HEK293 (cell line): ENCODE data around the gene XBP1.

Experiments
- CTCF ChIA-PET: fragments of 350-600 bp; formaldehyde crosslinking; extraction: SDS; loops from one replicate; lab custom pipeline; 2021; ENCODE audit warnings: antibody characterized with exemption; lab: Yijun Ruan, JAX
- POLR2A ChIA-PET: fragments of 300-600 bp; formaldehyde crosslinking; extraction: SDS; loops from one replicate; lab custom pipeline; 2020; ENCODE audit warnings: antibody characterized with exemption, inconsistent platforms; lab: Yijun Ruan, JAX
- H3K27ac ChIP-seq: fragments of 200-500 bp; sonication (Bioruptor generic); 2 replicates; pipeline ENCODE4 v1.5.1; 2014; ENCODE audit warnings: low read depth, low read length, control low read depth, inconsistent platforms; ENCODE audit errors: extremely low read depth
- H3K36me3 ChIP-seq, 2 experiments: fragments of 200-500 bp in 1 of 2; sonication (Bioruptor generic) in 1 of 2; 1 replicate in 1 of 2; 2 replicates in 1 of 2; pipeline ENCODE4 v1.5.1; 2014 to 2017; ENCODE audit warnings: inconsistent platforms in 2 of 2, low read length in 2 of 2; ENCODE audit not compliant: control insufficient read depth in 2 of 2, insufficient read depth in 1 of 2
- H3K4me1 ChIP-seq: fragments of 200-500 bp; sonication (Bioruptor generic); 2 replicates; pipeline ENCODE4 v1.5.1; 2014; ENCODE audit warnings: mild to moderate bottlenecking, low read length, inconsistent platforms; ENCODE audit not compliant: control insufficient read depth, insufficient read depth
- H3K4me3 ChIP-seq: 2 replicates; pipeline ENCODE4 v1.5.1; 2011; ENCODE audit warnings: low read depth, mild to moderate bottlenecking, control low read depth, low read length, moderate library complexity
- H3K9me3 ChIP-seq: fragments of 200-500 bp; sonication (Bioruptor generic); 2 replicates; pipeline ENCODE4 v1.5.1; 2014; ENCODE audit warnings: low read depth, low read length, inconsistent platforms; ENCODE audit not compliant: control insufficient read depth, insufficient read depth
- EGR2 ChIP-seq: fragments of 450-650 bp; formaldehyde crosslinking; IDR thresholded peaks from 2 replicates; pipeline ENCODE4 v1.5.1; 2016; ENCODE audit warnings: low read depth, missing biosample characterization, missing genetic modification characterization
- KLF7 ChIP-seq: fragments of 450-650 bp; formaldehyde crosslinking; IDR thresholded peaks from 2 replicates; pipeline ENCODE4 v1.5.1; 2016; ENCODE audit warnings: missing biosample characterization, missing genetic modification characterization, borderline replicate concordance
- PRDM1 ChIP-seq: fragments of 450-650 bp; formaldehyde crosslinking; IDR thresholded peaks from 2 replicates; pipeline ENCODE4; 2016; ENCODE audit warnings: missing biosample characterization, missing genetic modification characterization
- SALL2 ChIP-seq: fragments of 450-650 bp; formaldehyde crosslinking; IDR thresholded peaks from 2 replicates; pipeline ENCODE4 v1.5.0; 2017; ENCODE audit warnings: missing biosample characterization, mild to moderate bottlenecking, missing genetic modification characterization, borderline replicate concordance
- SP2 ChIP-seq: fragments of 450-650 bp; formaldehyde crosslinking; IDR thresholded peaks from 2 replicates; pipeline ENCODE4 v1.5.1; 2016; ENCODE audit warnings: missing biosample characterization, missing genetic modification characterization
- ZBTB1 ChIP-seq: fragments of 450-650 bp; formaldehyde crosslinking; IDR thresholded peaks from 2 replicates; pipeline ENCODE4 v1.5.1; 2016; ENCODE audit warnings: missing biosample characterization, missing genetic modification characterization
- ZBTB20 ChIP-seq: fragments of 450-650 bp; formaldehyde crosslinking; IDR thresholded peaks from 2 replicates; pipeline ENCODE4 v1.5.1; 2016; ENCODE audit warnings: missing biosample characterization, missing genetic modification characterization
- ZBTB48 ChIP-seq: fragments of 450-650 bp; formaldehyde crosslinking; IDR thresholded peaks from 2 replicates; pipeline ENCODE4 v1.5.1; 2016; ENCODE audit warnings: missing biosample characterization, missing genetic modification characterization
- ZBTB7A ChIP-seq: fragments of 450-650 bp; formaldehyde crosslinking; IDR thresholded peaks from 2 replicates; pipeline ENCODE4 v1.5.1; 2016; ENCODE audit warnings: low read depth, missing biosample characterization, missing genetic modification characterization
- ZEB2 ChIP-seq: fragments of 450-650 bp; formaldehyde crosslinking; IDR thresholded peaks from 2 replicates; pipeline ENCODE4 v1.5.1; 2016; ENCODE audit warnings: missing biosample characterization, missing genetic modification characterization
- ZFP37 ChIP-seq: fragments of 450-650 bp; formaldehyde crosslinking; IDR thresholded peaks from 2 replicates; pipeline ENCODE4 v1.5.1; 2016; ENCODE audit warnings: missing biosample characterization, missing genetic modification characterization
- ZNF114 ChIP-seq: fragments of 450-650 bp; formaldehyde crosslinking; IDR thresholded peaks from 2 replicates; pipeline ENCODE4 v1.5.0; 2017; ENCODE audit warnings: missing biosample characterization, missing genetic modification characterization
- ZNF146 ChIP-seq: fragments of 450-650 bp; formaldehyde crosslinking; IDR thresholded peaks from 2 replicates; pipeline ENCODE4 v1.5.1; 2016; ENCODE audit warnings: missing biosample characterization, missing genetic modification characterization
- ZNF157 ChIP-seq: fragments of 450-650 bp; formaldehyde crosslinking; IDR thresholded peaks from 2 replicates; pipeline ENCODE4 v1.5.1; 2016; ENCODE audit warnings: missing biosample characterization, missing genetic modification characterization
- ZNF184 ChIP-seq: fragments of 450-650 bp; IDR thresholded peaks from 2 replicates; pipeline ENCODE4 v1.5.1; 2018; ENCODE audit warnings: missing biosample characterization, mild to moderate bottlenecking, missing genetic modification characterization
- ZNF23 ChIP-seq: fragments of 450-650 bp; formaldehyde crosslinking; IDR thresholded peaks from 2 replicates; pipeline ENCODE4 v1.5.1; 2016; ENCODE audit warnings: missing biosample characterization, missing genetic modification characterization, borderline replicate concordance
- ZNF239 ChIP-seq: fragments of 450-650 bp; formaldehyde crosslinking; IDR thresholded peaks from 2 replicates; pipeline ENCODE4 v1.5.1; 2016; ENCODE audit warnings: missing biosample characterization, missing genetic modification characterization
- ZNF266 ChIP-seq: fragments of 450-650 bp; formaldehyde crosslinking; IDR thresholded peaks from 2 replicates; pipeline ENCODE4 v1.5.1; 2016; ENCODE audit warnings: missing biosample characterization, missing genetic modification characterization, low read depth
- ZNF335 ChIP-seq: fragments of 450-650 bp; formaldehyde crosslinking; conservative IDR thresholded peaks from 2 replicates; pipeline ENCODE4 v1.5.1; 2016; ENCODE audit warnings: missing biosample characterization, missing genetic modification characterization
- ZNF366 ChIP-seq: fragments of 450-650 bp; formaldehyde crosslinking; conservative IDR thresholded peaks from 2 replicates; pipeline ENCODE4 v1.5.1; 2016; ENCODE audit warnings: missing biosample characterization, missing genetic modification characterization
- ZNF513 ChIP-seq: fragments of 450-650 bp; IDR thresholded peaks from 2 replicates; pipeline ENCODE4 v1.5.1; 2018; ENCODE audit warnings: missing biosample characterization, missing genetic modification characterization
- ZNF549 ChIP-seq: fragments of 450-650 bp; IDR thresholded peaks from 2 replicates; pipeline ENCODE4 v1.5.1; 2018; ENCODE audit warnings: missing biosample characterization, missing genetic modification characterization, mild to moderate bottlenecking, inconsistent platforms, moderate library complexity
- ZNF571 ChIP-seq: fragments of 450-650 bp; formaldehyde crosslinking; IDR thresholded peaks from 2 replicates; pipeline ENCODE4 v1.5.0; 2017; ENCODE audit warnings: missing biosample characterization, missing genetic modification characterization
- ZNF580 ChIP-seq: fragments of 450-650 bp; formaldehyde crosslinking; IDR thresholded peaks from 2 replicates; pipeline ENCODE4 v1.5.1; 2016; ENCODE audit warnings: missing biosample characterization, missing genetic modification characterization
- ZNF585B ChIP-seq: fragments of 450-650 bp; formaldehyde crosslinking; IDR thresholded peaks from 2 replicates; pipeline ENCODE4 v1.5.1; 2016; ENCODE audit warnings: missing biosample characterization, missing genetic modification characterization
- ZNF596 ChIP-seq: fragments of 450-650 bp; IDR thresholded peaks from 2 replicates; pipeline ENCODE4 v1.5.0; 2018; ENCODE audit warnings: missing biosample characterization, mild to moderate bottlenecking, missing genetic modification characterization, moderate library complexity
- ZNF621 ChIP-seq: fragments of 450-650 bp; formaldehyde crosslinking; IDR thresholded peaks from 2 replicates; pipeline ENCODE4 v1.5.1; 2017; ENCODE audit warnings: missing biosample characterization, missing genetic modification characterization
- ZNF623 ChIP-seq: fragments of 450-650 bp; formaldehyde crosslinking; IDR thresholded peaks from 2 replicates; pipeline ENCODE4 v1.5.1; 2016; ENCODE audit warnings: missing biosample characterization, missing genetic modification characterization
- ZNF629 ChIP-seq: fragments of 450-650 bp; formaldehyde crosslinking; IDR thresholded peaks from 2 replicates; pipeline ENCODE4 v1.5.1; 2017; ENCODE audit warnings: missing biosample characterization, missing genetic modification characterization
- ZNF664 ChIP-seq: fragments of 450-650 bp; formaldehyde crosslinking; IDR thresholded peaks from 2 replicates; pipeline ENCODE4 v1.5.1; 2016; ENCODE audit warnings: missing biosample characterization, missing genetic modification characterization
- ZNF747 ChIP-seq: fragments of 450-650 bp; formaldehyde crosslinking; IDR thresholded peaks from 2 replicates; pipeline ENCODE4 v1.5.1; 2016; ENCODE audit warnings: missing biosample characterization, missing genetic modification characterization
- ZNF792 ChIP-seq: fragments of 450-650 bp; formaldehyde crosslinking; IDR thresholded peaks from 2 replicates; pipeline ENCODE4 v1.5.1; 2016; ENCODE audit warnings: missing biosample characterization, missing genetic modification characterization
- ZNF837 ChIP-seq: fragments of 450-650 bp; formaldehyde crosslinking; IDR thresholded peaks from 2 replicates; pipeline ENCODE4 v1.5.1; 2016; ENCODE audit warnings: missing biosample characterization, missing genetic modification characterization
- ZSCAN23 ChIP-seq: fragments of 450-650 bp; formaldehyde crosslinking; IDR thresholded peaks from 2 replicates; pipeline ENCODE4 v1.5.1; 2016; ENCODE audit warnings: missing biosample characterization, missing genetic modification characterization
- ZSCAN4 ChIP-seq: fragments of 450-650 bp; formaldehyde crosslinking; IDR thresholded peaks from 2 replicates; pipeline ENCODE4 v1.5.1; 2017; ENCODE audit warnings: missing biosample characterization, missing genetic modification characterization
- TF ChIP-seq, protein P1 (sequence below): IDR thresholded peaks from 2 replicates; pipeline ENCODE4 v1.6.1; 2011; ENCODE audit warnings: mild to moderate bottlenecking, low read depth, low read length, borderline replicate concordance
- TF ChIP-seq, protein P2 (sequence below): fragments of 450-650 bp; formaldehyde crosslinking; IDR thresholded peaks from 2 replicates; pipeline ENCODE4 v1.5.1; 2016; ENCODE audit warnings: missing biosample characterization, missing genetic modification characterization

Gene XBP1

DNA sequence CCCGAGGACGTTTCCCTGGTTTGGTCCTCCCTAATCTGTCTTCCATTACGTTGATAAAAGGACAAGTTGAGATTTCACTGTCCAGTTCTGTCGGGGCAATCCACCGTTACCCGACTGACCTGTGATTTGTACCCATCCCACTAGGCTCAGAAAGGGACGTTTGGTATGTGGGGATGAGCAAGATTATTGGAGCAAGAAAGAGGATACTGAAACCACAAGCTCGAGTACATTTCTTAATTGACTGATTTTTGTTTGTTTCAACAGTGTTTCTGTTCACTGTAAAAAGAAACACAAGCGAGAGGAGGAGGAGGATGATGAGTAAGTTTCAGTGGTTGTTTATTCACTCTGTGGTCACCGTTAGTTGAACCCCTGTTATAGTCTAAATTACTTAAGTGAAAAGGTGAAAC is 26.9 kb downstream of the XBP1 start:
- H3K36me3 ChIP-seq = peaks cover 38 to 42% of the 10 kb centered on the region in 2 experiments
- no peaks in the 10 kb centered on the region for H3K9me3 ChIP-seq
- H3K4me3 ChIP-seq = peak overlapping the region; percentile 65
- no peaks in the 10 kb centered on the region for H3K4me1 ChIP-seq
- ChIA-PET CTCF (interaction anchor here (1.0 to 2.5 kb wide), 4 partner anchors 12 to 17 kb away, joined by 3 to 8 read pairs (median 4); no protein-coding TSS in a partner anchor), POLR2A (interaction anchor here (0.6 to 2.6 kb wide), 7 partner anchors 10 to 172 kb away, joined by 3 to 25 read pairs (median 10); partner anchors contain the start of genes CHEK2, HSCB and XBP1)
- H3K27ac ChIP-seq = peak overlapping the region; percentile 97
- no peak for TF ChIP-seq KLF7 (tag by site-specific recombination)
- TF ChIP-seq ZNF184 (tag by site-specific recombination) = no peak
- no peak for TF ChIP-seq EGR2 (tag by site-specific recombination)
- peak; percentile 59; the same call in 1 of the 2 replicates for TF ChIP-seq PRDM1 (tag by site-specific recombination)
- TF ChIP-seq ZNF23 (tag by site-specific recombination) = no peak
- TF ChIP-seq ZBTB1 (tag by site-specific recombination) = no peak
- TF ChIP-seq ZNF623 (tag by site-specific recombination) = no peak
- no peak for TF ChIP-seq ZBTB7A (tag by site-specific recombination)
- TF ChIP-seq SP2 = no peak
- 0 out of 2 replicates have a peak, but pooled peaks have one; percentile 17 for TF ChIP-seq ZEB2 (tag by site-specific recombination)
- no peak for TF ChIP-seq ZNF837 (tag by site-specific recombination)
- TF ChIP-seq ZNF549 = no peak
- TF ChIP-seq ZNF114 (tag by site-specific recombination) = no peak
- TF ChIP-seq ZNF146 (tag by site-specific recombination) = no peak
- TF ChIP-seq ZFP37 = no peak
- TF ChIP-seq, protein P1, sequence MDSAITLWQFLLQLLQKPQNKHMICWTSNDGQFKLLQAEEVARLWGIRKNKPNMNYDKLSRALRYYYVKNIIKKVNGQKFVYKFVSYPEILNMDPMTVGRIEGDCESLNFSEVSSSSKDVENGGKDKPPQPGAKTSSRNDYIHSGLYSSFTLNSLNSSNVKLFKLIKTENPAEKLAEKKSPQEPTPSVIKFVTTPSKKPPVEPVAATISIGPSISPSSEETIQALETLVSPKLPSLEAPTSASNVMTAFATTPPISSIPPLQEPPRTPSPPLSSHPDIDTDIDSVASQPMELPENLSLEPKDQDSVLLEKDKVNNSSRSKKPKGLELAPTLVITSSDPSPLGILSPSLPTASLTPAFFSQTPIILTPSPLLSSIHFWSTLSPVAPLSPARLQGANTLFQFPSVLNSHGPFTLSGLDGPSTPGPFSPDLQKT = no peak
- no peak for TF ChIP-seq ZNF621 (tag by site-specific recombination)
- TF ChIP-seq ZNF335 (tag by site-specific recombination) = peak; percentile 74
- TF ChIP-seq ZSCAN23 (tag by site-specific recombination) = no peak
- no peak for TF ChIP-seq ZNF239 (tag by site-specific recombination)
- TF ChIP-seq, protein P2, sequence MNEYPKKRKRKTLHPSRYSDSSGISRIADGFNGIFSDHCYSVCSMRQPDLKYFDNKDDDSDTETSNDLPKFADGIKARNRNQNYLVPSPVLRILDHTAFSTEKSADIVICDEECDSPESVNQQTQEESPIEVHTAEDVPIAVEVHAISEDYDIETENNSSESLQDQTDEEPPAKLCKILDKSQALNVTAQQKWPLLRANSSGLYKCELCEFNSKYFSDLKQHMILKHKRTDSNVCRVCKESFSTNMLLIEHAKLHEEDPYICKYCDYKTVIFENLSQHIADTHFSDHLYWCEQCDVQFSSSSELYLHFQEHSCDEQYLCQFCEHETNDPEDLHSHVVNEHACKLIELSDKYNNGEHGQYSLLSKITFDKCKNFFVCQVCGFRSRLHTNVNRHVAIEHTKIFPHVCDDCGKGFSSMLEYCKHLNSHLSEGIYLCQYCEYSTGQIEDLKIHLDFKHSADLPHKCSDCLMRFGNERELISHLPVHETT (tag by site-specific recombination) = no peak
- TF ChIP-seq SALL2 (tag by site-specific recombination) = no peak
- no peak for TF ChIP-seq ZNF580 (tag by site-specific recombination)
- TF ChIP-seq ZNF792 = no peak
- TF ChIP-seq ZBTB48 (tag by site-specific recombination) = no peak
- no peak for TF ChIP-seq ZNF157 (tag by site-specific recombination)
- no peak for TF ChIP-seq ZNF571 (tag by site-specific recombination)
- peak; percentile 88 for TF ChIP-seq ZNF664 (tag by site-specific recombination)
- TF ChIP-seq ZNF596 (tag by site-specific recombination) = no peak
- TF ChIP-seq ZBTB20 (tag by site-specific recombination) = no peak; the same call in 1 of the 2 replicates
- TF ChIP-seq ZNF266 (tag by site-specific recombination) = no peak
- 0 out of 2 replicates have a peak, but pooled peaks have one; percentile 12 for TF ChIP-seq ZNF366
- no peak for TF ChIP-seq ZNF585B (tag by site-specific recombination)
- no peak for TF ChIP-seq ZNF629 (tag by site-specific recombination)
- no peak for TF ChIP-seq ZNF747
- no peak for TF ChIP-seq ZSCAN4 (tag by site-specific recombination)
- TF ChIP-seq ZNF513 = peak; percentile 74
